HG03135 (cell line): ENCODE results near the gene TMEM72.

Experiments used
- ATAC-seq: cut with Tn5 transposase; IDR thresholded peaks from one replicate; pipeline ENCODE4 v1.9.1; 2021; ENCODE audit warnings: mild to moderate bottlenecking, moderate library complexity; ENCODE audit not compliant: unreplicated experiment

TMEM72 gene

DNA sequence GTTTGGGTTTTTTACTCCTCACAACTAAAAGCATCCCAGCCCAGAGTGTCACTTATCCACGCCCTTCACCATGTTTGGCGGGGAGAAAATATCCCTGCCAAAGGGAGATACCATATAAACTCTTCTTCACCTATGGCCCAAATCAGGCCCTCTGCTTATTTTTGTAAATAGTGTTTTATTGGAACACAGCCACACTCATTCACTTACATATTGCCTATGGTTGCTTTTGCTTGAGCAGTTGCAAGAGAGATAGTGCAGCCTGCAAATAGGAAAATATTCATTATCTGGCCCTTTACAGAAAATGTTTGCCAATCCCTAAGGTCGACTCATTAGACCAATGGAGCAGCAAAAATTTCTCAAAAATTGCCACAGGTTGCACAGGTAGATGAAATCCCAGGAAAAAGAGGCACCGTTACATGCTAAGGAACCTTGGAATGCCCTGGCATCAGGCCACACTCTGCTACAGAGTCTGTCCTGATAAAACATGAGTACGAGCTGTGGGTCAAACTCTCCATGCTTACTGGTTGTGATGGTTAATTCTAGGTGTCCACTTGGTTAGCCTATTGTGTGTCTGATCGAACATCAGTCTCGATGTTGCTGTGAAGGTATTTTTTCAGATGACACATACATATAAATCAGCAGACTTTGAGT lies 40.6 kb downstream of the TMEM72 start:
- no peak for ATAC-seq

DNA sequence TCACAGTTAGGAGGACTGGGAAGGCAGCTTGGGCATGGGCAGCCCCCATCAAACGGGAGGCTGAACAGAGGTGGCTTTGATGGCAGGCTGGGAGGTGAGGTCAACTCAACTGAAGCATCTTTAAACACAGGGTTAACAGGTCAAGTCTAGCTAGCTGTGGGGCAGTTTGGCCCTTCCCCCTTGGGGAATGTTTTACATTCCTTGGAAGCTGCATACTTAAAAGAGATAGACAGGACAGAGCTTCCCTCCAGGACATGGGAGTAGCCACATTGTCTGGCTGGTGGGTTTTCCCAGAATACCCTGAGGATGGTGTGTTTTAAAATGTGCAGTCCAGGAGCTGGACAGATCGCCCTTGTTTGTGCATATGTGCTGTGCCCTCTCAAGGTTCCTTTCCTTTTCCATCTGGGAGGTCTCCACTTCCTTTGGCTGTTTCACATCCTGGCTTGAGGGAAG lies 41.7 kb downstream of the TMEM72 start:
- ATAC-seq = no peak

DNA sequence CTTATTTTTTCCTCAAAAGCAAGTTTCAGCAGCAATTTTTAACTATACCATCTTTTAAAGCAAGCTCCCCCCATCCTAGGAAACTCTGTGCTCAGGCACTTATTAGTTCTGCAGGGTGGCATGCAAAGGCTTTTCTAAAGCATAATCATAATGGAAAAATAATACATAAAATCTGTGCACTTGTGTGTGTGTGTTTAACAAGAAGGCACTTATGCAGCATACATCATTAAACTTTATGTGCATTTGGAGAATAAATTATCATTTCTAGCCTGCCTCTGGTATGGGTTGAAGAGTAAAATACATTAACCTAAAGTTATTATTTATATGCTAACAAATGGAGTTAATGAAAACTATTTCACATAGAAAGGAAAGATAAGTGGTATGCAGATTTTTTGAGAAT lies 42.9 kb downstream of the TMEM72 start:
- no peak for ATAC-seq

DNA sequence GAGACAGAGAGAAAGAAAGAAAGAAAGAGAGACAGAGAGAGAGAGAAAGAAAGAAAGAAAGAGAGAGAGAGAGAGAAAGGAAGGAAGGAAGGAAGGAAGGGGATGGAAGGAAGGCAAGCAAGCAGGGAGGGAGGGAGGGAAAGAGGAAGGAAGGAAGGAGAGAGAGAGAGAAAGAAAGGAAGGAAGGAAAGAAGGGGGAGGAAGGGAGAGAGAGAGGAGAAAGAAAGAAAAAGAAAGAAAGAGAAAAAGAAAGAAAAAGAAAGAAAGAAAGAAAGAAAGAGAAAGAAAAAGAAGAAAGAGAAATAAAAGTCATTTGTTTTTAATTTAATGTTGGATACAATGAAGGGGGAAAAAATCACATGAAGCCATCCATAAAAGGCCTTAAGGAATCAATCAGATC lies 43.8 kb downstream of the TMEM72 start:
- ATAC-seq = no peak

DNA sequence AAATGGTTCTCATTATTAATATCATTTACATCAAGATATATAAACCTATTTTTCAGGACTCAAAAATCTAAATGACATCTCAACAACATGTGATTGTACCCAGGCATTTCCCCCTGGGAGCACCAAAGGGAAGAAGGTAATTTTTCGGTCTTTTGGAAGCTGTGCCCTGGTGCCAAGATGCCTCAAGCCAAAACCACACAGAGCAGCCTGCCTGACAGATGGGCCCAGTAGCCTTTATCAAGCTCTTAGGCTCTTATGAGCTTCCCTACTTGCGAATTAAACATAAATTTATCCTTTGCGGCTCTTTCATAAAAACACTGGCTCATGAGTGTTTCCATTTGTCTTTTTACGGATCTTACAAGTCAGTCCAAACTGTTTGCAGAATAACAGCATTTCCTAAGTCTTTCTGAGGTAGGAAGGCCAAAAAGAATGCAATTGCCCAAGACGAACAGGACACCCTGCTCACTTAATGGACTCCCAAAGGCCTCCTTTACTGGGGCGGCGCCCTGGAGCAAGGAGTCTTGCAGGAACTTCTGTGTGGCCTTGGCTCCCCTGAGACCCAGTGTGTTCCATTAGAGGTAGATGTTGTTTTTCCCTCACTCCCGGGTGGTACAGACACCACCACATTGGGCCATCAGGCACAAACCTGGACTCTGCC lies 44.4 kb downstream of the TMEM72 start:
- no peak for ATAC-seq

DNA sequence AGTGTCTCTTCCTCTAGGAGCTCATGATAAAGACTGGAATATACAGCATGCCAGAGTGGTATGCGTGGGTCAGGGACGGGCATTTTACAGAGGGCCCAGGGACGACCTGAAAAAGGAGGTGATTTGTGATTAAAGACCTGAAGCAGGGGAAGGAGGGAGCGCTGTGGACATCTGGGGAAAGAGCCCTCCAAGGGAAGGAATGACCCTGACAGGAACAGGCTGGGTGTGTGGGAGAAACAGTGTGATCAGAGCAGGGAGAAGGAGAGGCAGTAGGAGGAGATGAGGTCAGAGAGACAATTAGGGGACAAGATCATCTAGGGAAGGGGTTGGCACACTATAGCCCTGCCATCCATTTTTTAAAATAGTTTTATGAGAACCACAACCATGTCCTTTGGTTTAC lies 45.1 kb downstream of the TMEM72 start:
- no peak for ATAC-seq

DNA sequence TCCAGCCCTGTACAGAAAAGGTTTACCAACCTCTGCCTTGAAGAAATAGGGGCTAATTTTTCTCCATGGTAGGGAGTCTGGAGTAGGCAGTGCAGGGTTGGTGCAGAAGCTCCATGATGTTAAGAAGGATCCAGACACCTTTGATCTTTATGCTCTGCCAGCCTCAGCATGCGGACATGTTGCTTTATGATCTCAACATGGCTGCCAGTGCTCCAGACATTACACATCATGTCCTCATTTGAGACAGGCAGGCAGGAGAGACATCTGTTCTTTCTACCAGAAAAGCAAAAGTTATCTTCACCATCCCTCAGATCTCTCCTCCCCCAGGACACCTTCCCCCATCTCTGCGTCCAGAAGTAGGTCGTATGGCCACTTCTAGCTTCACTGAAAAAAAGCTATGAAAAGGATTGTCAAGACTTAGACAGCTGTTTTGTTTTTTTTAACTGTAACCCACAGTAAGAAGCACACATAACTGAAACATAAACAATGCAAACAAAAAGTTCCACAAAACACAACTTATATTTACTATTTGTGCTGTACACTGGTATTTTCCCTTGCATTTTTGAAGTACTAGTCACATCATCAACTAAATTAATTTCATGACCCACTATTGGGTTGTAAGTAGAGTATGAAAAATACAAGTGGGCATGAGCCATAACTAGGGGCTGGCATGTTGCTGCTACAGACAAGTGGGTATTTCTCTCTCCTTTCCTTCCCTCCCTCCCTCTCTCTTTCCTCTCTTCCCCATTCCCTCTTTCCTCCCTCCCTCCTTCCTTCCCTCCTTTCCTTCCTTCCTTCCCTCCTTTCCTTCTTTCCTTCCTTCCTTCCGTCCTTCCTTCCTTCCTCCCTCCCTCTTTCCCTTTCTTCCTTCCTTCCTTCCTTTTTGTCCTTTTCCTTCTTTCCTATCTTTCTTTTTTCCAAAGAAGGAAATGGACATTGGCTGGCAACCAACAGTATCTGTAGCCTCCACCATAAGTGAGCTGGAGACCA lies 45.9 kb downstream of the TMEM72 start:
- ATAC-seq = no peak

DNA sequence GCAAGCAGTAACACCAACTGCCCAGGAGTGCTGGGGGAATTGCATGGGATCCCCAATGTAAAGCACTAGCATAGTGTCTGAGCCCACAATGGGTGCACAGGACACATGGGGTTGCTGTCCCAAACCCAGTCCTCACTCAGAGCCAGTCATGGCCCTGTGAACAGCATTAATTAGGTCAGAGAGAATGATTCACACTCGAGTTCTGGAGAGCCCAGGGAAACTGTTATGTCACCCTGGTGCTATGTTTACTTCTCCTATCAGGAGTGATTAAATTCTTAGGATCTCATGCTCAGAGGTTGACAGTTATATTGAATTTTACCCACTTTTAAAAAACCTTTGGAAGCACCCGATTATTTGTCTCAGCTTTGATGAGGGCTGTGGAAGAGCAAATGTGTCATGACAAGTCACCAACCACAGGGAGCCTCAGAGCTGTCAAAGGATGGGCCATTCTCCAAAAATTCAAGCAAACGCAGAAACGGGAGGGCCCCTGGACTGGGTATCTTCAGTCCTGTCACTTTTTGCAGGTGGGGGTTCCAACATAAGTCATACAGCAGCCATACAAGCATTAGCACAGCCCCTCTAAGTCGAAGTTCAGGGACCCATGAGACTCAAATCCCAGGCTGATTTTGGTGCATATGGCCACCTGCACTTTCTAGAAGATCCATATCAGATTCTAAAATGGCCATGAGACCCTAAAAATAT lies 47.2 kb downstream of the TMEM72 start:
- ATAC-seq = no peak

DNA sequence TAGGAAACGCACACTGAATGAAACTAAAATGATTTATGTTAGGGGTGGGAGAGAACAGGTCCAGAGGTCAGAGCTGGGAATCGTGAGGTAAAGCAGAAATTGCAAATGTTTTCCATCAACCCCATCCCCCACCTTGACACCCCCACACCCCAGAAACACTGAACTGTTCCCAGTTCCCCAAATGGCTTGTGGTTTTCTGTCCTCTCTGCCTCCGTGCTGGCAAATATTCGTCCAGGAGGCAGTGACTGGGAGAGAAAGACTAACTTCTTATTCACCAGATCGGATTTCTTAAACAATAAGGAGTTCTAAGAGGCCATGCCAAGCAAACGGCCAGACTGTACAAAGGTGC lies 47.7 kb downstream of the TMEM72 start:
- no peak for ATAC-seq

DNA sequence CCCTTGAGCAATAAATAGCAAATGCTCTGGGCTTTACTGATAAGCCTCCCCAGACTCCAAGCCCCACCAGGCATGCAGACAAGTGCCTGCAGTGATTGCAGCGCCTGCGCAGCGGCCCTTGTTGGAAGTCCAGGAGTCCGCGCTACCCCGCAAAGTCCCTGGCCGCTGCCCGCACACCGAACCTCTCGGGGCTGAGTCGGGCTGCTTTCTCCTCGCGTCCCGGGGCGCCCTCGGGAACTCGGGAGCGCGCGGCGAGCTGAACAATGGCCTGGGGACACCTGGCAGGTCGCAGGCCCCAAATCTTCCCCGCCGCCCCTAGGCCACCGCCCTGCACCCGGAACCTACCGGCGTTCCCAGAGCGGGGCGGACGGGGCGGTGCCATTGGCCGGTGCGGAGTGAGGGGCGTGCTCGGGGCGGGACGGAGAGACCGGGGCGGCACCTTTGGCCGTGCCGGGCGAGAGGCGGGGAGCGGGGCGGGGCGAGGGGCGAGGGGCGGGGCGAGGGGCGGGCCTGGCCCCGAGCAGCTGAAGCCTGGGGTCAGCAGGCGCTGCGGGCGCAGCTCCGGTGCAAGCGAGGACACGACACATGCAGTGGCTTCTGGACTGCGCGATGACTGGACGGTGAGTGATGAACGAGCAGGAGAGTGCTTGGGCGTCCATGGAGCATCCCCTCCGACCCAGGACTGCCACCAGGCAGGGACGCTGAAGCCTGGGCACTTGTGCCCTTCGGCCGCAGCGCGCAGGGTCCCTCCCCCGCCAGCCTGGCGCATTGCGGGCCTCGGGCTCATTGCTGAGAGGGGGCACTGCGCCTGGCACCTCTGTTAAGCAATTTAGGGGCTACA lies 48.3 kb downstream of the TMEM72 start, which contains the start of gene RASSF4:
TSS of gene RASSF4 (plus strand) at position 556 of the 841 bp plus-strand sequence. CDS start 10,401 bp downstream, outside the sequence.
- peak; percentile 98 for ATAC-seq

DNA sequence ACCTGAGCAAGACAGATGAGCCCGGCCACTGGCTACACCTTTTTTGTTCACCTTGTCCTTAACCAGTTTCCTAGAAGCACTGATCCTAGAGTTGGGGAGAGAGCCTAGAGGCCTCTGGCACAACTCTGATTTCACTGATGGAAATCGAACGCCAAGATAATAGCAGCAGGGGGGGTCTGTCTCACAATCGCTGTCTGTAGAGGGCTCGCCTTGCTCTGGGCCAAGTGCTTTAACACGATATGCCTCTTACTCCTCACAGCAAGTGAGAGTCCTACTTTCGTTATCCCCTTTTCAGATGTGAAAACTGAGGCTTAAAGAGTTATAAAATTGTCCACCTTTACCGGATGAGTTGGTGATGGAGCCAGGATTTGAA lies 48.9 kb downstream of the TMEM72 start:
- ATAC-seq = no peak

DNA sequence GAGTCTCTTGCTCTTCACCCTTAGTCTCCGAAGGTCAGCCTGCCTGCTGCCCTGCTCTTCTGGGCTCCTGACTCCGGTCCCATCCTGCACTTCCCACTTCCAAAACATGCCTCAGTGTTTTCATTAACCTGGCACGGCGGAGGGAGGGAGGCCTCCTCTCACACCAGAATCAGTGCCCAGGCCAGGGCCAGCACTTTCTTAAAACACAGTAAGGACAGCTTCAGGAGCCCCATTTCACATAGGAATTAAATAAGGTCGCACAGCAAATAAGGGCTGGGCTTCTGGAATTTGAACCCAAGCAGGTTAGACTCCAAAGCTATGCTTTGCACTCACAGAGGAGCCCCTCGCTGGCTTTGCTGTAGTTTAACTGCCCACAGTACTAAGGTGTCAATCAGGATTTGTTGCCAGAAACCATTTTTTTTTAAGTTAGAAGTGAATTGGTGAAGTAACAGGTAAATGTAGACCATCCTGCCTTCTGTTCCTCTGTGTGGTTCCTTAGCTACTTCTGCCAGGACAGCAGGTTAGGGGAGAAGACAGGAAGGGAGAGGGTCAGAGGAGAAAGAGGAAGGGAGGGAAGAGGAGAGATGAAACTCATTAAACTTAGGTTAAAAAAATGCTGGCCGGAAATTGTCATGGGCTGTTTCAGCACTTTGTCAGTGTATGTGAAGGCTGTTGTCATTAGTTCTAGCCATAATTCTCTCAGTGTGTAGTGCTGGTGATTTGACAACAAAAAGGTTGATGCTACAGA lies 49.5 kb downstream of the TMEM72 start:
- ATAC-seq = no peak

DNA sequence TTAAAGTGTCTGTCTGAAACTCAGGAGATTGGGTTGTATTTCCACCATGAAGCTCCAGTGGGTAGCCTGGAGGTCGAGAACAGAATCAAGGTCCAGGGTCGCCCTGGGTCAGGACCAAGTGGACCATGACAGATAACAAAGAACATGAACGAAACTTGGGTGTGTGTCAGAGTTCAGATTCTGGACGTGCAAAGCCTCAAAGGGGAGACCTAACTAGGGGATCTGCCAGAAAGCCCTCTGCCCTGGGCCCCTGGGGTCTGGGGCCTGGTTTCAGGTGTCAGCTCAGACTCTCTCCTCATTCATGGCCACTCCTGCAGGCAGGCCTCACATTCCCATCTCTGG lies 50.1 kb downstream of the TMEM72 start:
- ATAC-seq = no peak

DNA sequence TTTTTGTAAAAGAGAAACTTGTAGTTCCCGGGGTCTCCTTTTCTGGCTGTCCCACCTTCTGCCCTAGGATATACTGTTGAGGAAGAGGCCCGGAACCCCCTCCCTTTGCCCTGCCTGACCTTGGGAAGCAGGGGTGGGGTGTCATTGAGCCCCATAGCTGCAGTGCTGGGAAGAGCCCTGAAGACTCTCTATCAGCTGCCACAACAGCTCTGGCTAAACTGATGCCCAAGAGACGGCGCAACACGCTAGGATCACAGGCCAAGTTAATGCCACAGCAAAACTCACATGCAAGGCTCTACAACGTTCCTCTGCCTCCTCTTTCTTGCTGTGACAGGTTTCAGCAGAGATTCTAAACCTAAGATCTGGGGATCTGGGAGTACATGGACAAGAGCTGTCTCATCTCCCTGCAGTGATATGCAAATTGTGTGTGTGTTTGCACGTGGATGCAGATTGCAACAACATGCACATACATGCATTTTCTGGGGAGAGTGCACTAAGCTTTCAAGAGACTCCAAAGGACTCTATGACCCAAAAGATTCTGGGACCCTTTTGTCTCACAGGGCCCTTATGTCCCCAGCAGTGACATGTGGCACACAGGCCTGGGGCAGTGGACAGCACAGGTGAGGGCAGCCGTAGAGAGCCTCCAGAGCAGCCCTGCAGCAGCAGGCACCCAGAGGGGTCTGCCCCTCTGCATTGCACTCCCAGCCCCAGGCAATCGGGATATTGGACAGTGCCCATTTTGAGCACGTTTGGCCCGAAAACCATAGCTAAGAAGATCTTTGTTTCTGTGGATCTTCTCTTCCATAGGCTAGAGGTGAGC lies 51.0 kb downstream of the TMEM72 start:
- no peak for ATAC-seq

DNA sequence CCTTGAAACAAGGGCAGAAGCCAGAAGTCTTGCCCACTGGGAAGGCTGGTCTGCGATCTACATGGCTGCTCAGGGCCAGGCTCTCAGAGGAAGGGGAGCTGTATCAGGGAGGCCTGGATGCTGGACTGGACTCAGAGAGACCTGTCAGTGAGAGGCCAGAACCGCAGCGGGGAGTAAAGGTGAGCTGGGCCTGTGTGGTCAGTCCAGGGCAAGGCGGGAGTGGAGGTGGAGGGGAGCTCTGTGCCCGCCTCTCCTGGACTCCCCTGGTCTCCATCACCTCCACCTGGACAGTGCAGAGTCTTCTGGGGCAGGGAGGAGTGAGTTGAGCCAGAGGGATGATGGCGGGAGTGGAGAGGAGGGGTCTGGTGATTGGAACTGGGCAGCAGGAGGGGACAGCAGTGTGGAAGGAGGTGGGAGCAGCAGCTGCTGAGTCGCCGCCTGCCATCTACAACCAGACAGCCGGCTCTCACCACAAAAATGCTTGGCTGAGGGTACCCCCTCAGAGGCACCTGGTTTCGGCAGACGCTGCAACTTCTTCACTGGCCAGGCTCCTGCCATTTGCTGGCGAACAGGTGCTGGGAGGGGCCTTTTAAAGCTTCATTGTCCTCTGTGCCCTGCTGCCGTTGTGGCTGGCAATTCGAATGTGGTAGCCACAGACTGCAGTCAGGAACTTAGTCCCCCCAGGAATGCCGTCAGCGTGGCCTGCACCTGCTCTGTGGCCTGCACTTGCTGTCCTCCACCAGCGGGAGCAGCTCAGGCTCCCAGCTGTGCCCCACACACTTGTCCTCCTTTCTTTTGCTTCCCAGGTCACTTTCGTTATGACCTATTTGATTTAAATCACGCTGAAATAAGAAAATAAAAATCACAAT lies 52.0 kb downstream of the TMEM72 start:
- no peak for ATAC-seq

DNA sequence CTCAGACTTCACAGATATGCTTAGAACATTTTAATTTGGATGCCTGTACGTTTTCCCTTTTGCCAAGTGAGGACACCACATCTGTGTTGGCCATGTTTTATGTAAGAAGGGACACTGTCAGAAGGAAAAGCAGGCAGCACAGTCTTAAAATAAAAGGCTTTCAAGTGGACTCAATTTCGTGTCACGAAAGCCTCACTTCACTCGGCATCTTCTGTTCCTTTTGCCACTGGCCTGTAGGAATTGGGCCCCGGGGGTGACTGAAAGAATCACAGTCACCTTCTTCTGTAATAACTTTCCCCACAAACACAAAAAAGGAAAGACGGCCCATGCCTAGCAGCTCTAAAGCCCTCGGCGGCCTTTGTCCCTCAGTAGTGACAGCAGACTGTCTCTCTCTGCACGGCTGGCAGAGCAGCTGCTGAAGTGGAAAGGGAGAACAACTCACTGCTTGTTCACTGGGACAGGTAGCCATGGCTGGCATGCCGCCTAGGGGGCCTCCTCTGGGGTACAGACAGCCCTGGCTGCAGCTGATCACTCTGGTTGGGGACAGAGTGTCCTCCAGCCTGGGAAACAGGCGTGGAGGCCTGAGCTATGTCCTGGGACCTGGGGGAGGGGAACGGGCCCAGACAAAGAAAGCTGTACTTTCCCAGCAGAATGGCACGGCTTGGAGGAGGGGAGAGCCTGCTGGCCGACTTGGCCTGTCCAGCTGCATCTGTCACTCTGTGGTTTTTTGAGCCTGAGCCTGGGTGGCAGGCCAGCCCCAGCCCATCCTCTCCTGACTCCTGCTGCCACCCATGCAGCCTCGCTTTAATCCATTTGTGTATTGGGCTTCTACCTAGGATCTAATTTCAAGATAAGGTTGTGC lies 52.9 kb downstream of the TMEM72 start:
- ATAC-seq = no peak

DNA sequence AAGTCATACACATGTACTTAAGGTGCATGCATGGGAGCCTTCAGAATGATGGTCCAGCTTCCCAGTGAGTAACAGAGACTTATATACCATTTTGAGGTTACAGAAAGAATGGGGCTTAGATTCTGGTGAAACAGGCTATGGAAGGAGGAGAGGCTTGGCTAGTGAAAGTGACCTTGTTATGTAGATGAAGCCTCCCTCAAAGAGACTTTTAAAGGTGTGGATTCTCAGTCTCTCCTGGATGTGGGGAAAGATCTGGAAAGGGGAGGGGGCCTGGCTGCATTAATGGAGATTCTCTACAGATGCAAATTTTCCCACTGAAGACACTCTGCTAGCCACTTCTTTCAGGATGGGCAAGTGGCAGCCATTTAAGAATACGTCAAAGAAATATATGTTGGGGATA lies 54.0 kb downstream of the TMEM72 start:
- no peak for ATAC-seq
